SK-N-SH treated with all-trans-retinoic acid at 6 μM for 48 hours (cell line): ENCODE measurements around the gene SRRM3.

Experiments used
- ARNTL ChIP-seq: fragments of 450-650 bp; formaldehyde crosslinking; IDR thresholded peaks from 2 replicates; pipeline ENCODE4 v1.5.0; 2020; ENCODE audit warnings: low read depth, mild to moderate bottlenecking, moderate library complexity, borderline replicate concordance
- TCF4 ChIP-seq: fragments of 250-450 bp; sonication (Bioruptor Pico); IDR thresholded peaks from 2 replicates; pipeline ENCODE4 v1.8.0; 2021; ENCODE audit warnings: mild to moderate bottlenecking, moderate library complexity, borderline replicate concordance
- TF ChIP-seq, protein P1 (sequence below): fragments of 250-450 bp; sonication (Bioruptor Pico); IDR thresholded peaks from 2 replicates; pipeline ENCODE4 v1.5.1; 2020; ENCODE audit warnings: low read depth, mild to moderate bottlenecking, moderate library complexity

DNA sequence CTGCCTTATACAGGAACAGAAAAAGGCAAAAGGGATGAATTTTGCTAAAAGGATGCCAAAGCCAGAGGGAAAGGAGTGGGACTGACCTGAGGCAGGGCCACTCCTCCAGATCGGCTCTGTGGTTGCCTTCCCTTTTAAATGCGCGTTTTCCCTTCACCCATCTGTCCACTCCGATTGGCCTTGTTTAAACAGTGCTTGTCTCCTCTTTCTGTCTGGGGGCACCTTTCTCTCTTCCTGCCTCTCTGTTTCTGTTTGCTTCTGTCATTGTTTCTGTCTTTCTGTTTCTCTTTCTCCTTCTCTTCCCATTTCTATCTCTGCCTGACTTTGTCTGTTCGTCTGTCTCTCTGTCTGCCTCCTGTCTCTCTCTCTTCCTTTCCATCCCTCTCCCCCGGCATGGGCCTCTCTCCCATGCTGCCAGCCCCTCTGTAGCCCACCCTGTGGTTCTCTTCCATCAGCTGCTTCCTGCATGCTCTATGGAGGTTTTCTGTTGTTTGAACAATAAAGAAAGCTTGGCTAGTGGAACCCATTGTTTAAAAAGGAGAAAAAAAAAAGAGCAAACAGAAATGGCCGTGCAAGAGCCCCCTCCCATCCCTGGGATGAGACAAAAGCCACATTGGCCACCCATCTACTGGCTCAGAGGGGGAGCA lies 71.3 kb downstream of the SRRM3 start:
- no peak for TF ChIP-seq ARNTL (CRISPR knock-in tag)
- TF ChIP-seq, protein P1, sequence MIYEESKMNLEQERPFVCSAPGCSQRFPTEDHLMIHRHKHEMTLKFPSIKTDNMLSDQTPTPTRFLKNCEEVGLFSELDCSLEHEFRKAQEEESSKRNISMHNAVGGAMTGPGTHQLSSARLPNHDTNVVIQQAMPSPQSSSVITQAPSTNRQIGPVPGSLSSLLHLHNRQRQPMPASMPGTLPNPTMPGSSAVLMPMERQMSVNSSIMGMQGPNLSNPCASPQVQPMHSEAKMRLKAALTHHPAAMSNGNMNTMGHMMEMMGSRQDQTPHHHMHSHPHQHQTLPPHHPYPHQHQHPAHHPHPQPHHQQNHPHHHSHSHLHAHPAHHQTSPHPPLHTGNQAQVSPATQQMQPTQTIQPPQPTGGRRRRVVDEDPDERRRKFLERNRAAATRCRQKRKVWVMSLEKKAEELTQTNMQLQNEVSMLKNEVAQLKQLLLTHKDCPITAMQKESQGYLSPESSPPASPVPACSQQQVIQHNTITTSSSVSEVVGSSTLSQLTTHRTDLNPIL (CRISPR knock-in tag): no peak
- TF ChIP-seq TCF4: no peak
